Pancreas (tissue), 10 donors: ENCODE results near the gene AIFM1. TPM values are rescaled to one million over a fixed set of nuclear protein-coding genes. Genes with fewer than 3 reads are reported as not detected.
A peak's percentile ranks its signal among the peaks of the same experiment; 100 is the strongest.
"Not testable (repeated sequence)": the region's sequence is repeated elsewhere in the genome, so short reads cannot be mapped to it uniquely, and the experiment has no call there.

Experiments
- ATAC-seq, 4 donors: fragments of 200-7000 bp; cut with Tn5 transposase; one replicate each; pipeline versions ENCODE4 v1.8.0 to v1.9.1; 2020; ENCODE audit warnings: mild to moderate bottlenecking in 4 of 4, moderate library complexity in 4 of 4
- DNase-seq, 6 donors: peaks; one replicate each; pipeline ENCODE4 v3.0.0-alpha.2; 2020
- FAIRE-seq: peaks from 2 replicates; lab custom pipeline; 2012; peaks lifted over from hg19 to GRCh38; lab: Jason Lieb, UNC
- H3K27ac ChIP-seq, 4 donors: fragments of 200-600 bp; sonication (generic); 1 replicate in 3 of 4; 2 replicates in 1 of 4; pipeline versions ENCODE4 v1.5.0 to v1.8.0; 2020
- H3K27me3 ChIP-seq, 4 donors: fragments of 200-600 bp; one replicate each; pipeline ENCODE4 v1.8.0; 2021
- H3K36me3 ChIP-seq, 3 donors: fragments of 200-600 bp; sonication (generic) in 1 of 3; one replicate each; pipeline versions ENCODE4 v1.5.0 to v1.8.0; 2020 to 2021
- H3K4me1 ChIP-seq, 3 donors: fragments of 200-600 bp; one replicate each; pipeline ENCODE4 v1.8.0; 2021
- H3K4me3 ChIP-seq, 4 donors: fragments of 200-600 bp; sonication (generic) in 2 of 4; one replicate each; pipeline versions ENCODE4 v1.5.0 to v1.8.0; 2020 to 2021
- H3K9me3 ChIP-seq, 4 donors: fragments of 200-600 bp; one replicate each; pipeline ENCODE4 v1.8.0; 2021
- WGBS, 2 donors: extraction: QIAGEN DNeasy Blood & Tissue Kit; methylation state at CpG; one replicate each; pipeline ENCODE4 v1.1.7; 2013; 5-methylcytosine and 5-hydroxymethylcytosine counted together
- intact Hi-C, 3 donors: fragments of 100-400 bp; cut with DNase I; formaldehyde crosslinking; loops; one replicate each; pipeline versions ENCODE4 v1.11.1 to v1.14.2; 2022
- polyA plus RNA-seq, 2 donors: library from polyadenylated mRNA; stranded (reverse); fragments of 200-250 nt; gene quantifications; one replicate each; pipeline ENCODE4 v1.2.3, GENCODE V29; 2013
- total RNA-seq, 6 donors: library from RNA; stranded (reverse); fragmentation: NEBNext Ultra II Directional in 4 of 6; extraction: Animal tissue kit (Norgen Biotek cat#: 25700) in 4 of 6; gene quantifications; one replicate each; pipeline versions ENCODE4 v1.2.1 to v1.2.4, GENCODE V29; 2021 to 2023
- TF ChIP-seq, protein P1 (sequence below), 4 donors: fragments of 200-600 bp; sonication (generic) in 3 of 4; IDR thresholded peaks; one replicate each; pipeline versions ENCODE4 v1.5.0 to v1.8.0; 2021; ENCODE audit warnings: antibody characterized with exemption in 4 of 4
- donor health status: healthy with polysubstance abuse.
- donor health status: DM: no; HTN: no; CAD: no; lungs with moderate emphysema.
- donor health status: DM: no; HTN: no; CAD: no.
- donor health status: control.
- donor health status: control.
- donor health status: Bipolar disorder and iron deficiency.
- donor health status: DM: yes; HTN: yes; CAD: no.
- donor health status: DM: no; HTN: no; CAD: no.
- donor health status: DM: no; HTN: no; CAD: no.
- donor health status: DM: yes; HTN: yes; CAD: no.

The AIFM1 gene
- total and polyA plus RNA-seq, 8 donors = 12.1 to 19.7 (median 15.3) TPM

DNA sequence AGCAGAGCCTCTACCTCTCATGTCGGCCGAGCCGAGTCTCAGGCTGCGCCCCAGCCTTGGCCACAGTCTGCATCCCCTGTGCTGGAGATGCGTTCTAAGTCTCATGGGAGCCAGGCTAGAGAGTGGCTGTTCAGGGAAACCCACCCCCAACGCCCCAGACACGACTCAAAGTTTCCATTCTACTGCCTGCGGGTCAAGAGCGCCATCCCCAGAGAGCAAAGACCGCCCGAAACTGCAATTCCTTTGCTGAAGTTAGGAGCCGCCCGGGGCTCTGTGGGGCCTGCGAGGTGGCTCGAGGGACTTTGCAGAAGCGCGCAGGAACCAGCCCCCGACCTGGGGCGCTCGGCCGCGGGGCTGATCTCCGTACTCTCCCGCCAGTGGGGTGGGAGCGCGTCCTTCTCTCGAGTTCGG is 45.3 kb downstream of the AIFM1 start:
- H3K27ac ChIP-seq = no peak overlapping the region
- peak in 3 of 4 donors; percentile 2 to 18 (median 7) for ATAC-seq
- no peaks in the 10 kb centered on the region for H3K9me3 ChIP-seq
- H3K4me1 ChIP-seq = no peaks in the 10 kb centered on the region
- intact Hi-C loops = no loop called here
- no peak for FAIRE-seq
- no peaks in the 10 kb centered on the region for H3K27me3 ChIP-seq
- peak overlapping the region in 2 of 4 donors; percentile 27 to 39 for H3K4me3 ChIP-seq
- no peak for DNase-seq
- no peaks in the 10 kb centered on the region for H3K36me3 ChIP-seq
- 31 to 35% methylated on average over 28 of the region's 28 CpGs for WGBS, 2 donors
- TF ChIP-seq, protein P1, sequence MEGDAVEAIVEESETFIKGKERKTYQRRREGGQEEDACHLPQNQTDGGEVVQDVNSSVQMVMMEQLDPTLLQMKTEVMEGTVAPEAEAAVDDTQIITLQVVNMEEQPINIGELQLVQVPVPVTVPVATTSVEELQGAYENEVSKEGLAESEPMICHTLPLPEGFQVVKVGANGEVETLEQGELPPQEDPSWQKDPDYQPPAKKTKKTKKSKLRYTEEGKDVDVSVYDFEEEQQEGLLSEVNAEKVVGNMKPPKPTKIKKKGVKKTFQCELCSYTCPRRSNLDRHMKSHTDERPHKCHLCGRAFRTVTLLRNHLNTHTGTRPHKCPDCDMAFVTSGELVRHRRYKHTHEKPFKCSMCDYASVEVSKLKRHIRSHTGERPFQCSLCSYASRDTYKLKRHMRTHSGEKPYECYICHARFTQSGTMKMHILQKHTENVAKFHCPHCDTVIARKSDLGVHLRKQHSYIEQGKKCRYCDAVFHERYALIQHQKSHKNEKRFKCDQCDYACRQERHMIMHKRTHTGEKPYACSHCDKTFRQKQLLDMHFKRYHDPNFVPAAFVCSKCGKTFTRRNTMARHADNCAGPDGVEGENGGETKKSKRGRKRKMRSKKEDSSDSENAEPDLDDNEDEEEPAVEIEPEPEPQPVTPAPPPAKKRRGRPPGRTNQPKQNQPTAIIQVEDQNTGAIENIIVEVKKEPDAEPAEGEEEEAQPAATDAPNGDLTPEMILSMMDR (IDR thresholded peaks at IDR 0.05) = no peak

DNA sequence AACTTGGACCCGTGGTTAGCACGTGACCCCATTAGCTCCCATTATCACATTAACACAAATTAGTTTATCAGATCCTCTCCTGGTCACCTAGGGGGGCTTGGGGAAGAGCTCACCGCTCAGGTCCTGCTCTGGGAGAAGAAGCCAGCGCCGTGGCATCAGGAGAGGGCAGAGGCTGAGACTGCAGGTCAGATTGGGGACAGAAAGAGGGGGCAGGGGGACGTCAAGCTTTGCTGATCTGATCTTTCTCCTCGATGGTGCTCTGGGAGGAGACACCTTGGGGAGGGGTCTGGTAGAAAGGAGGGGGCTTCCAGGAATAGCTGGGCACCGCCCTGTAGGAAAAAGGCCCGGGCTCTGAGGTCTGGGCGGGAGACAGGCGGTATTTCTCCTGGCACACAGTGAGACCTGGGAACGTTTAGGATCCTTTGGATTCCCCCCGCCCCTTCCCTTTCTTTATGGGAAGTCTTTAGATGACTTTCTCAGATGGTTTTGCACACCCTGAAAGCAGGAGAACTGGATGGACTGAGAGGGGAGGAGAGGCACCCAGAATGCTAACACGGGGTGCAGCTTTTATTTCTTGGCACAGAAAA is 46.2 kb downstream of the AIFM1 start:
- H3K4me3 ChIP-seq = no peak overlapping the region
- no peaks in the 10 kb centered on the region for H3K27me3 ChIP-seq
- intact Hi-C loops = no loop called here
- H3K36me3 ChIP-seq = no peaks in the 10 kb centered on the region
- DNase-seq (no peak), FAIRE-seq (no peak), ATAC-seq (no peak)
- no peaks in the 10 kb centered on the region for H3K4me1 ChIP-seq
- no peak overlapping the region for H3K27ac ChIP-seq
- TF ChIP-seq, protein P1 (IDR thresholded peaks at IDR 0.05) = no peak
- H3K9me3 ChIP-seq = no peaks in the 10 kb centered on the region
- 54 to 58% methylated on average over 14 of the region's 14 CpGs for WGBS, 2 donors

DNA sequence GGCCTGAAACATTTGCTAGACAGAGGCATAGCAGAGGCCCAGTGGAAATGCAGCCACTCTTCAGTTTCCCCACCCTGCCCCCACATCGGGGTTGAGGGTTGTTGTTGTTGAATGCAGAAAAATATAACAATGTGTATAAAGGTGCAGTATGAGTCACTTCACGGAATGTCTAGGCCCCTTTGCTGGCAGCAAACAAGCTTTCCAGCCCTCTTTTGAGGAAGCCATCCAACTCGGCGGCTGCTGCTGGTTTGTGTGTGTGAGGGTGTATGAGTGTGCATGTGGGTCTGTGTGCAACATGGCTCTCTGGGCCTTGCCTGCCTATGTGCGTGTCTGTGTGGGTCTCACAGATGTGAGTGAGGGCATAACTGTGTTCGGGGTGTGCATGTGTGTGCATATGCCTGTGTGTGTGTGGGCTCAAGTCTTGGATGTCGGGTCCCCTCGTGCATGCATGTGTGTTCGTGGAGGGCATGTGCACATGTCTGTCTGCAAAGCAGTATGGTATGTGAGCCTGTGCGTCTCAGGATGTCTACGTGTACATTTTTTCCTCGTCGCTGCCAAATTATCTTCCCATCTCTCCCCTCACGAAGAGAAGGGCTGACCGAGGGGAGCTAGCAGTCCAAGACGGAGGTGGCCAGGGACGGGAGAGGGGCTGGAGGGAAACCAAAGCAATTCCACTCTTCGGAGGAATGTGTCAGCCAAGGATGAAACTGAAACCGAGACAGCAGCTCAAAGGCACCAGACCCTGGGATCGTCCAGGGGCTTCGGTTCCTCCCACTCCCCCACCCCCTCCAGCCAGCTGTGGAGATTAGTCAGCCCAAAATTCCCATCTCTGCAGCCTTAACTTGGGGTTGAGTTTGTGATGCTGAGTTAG is 47.0 kb downstream of the AIFM1 start:
- H3K4me3 ChIP-seq = no peak overlapping the region
- no peaks in the 10 kb centered on the region for H3K9me3 ChIP-seq
- H3K27ac ChIP-seq = no peak overlapping the region
- TF ChIP-seq, protein P1 (IDR thresholded peaks at IDR 0.05) = no peak
- no peak for ATAC-seq
- WGBS, 2 donors = 62 to 70% methylated on average over 21 of the region's 21 CpGs
- no peaks in the 10 kb centered on the region for H3K36me3 ChIP-seq
- no peaks in the 10 kb centered on the region for H3K27me3 ChIP-seq
- no peaks in the 10 kb centered on the region for H3K4me1 ChIP-seq
- no peak for DNase-seq
- FAIRE-seq = no peak
- intact Hi-C loops = no loop called here

GRCh38 chrX:130117166-130117565 is 48.5 kb downstream of the AIFM1 start:
- WGBS, 2 donors = 62 to 83% methylated on average over 7 of the region's 7 CpGs
- FAIRE-seq (no peak), ATAC-seq (no peak), DNase-seq (no peak)
- H3K9me3 ChIP-seq = no peaks in the 10 kb centered on the region
- TF ChIP-seq, protein P1 (IDR thresholded peaks at IDR 0.05) = no peak
- no peak overlapping the region for H3K27ac ChIP-seq
- H3K4me3 ChIP-seq = no peak overlapping the region
- H3K36me3 ChIP-seq = no peaks in the 10 kb centered on the region
- intact Hi-C loops = no loop called here
- no peaks in the 10 kb centered on the region for H3K4me1 ChIP-seq
- no peaks in the 10 kb centered on the region for H3K27me3 ChIP-seq

DNA sequence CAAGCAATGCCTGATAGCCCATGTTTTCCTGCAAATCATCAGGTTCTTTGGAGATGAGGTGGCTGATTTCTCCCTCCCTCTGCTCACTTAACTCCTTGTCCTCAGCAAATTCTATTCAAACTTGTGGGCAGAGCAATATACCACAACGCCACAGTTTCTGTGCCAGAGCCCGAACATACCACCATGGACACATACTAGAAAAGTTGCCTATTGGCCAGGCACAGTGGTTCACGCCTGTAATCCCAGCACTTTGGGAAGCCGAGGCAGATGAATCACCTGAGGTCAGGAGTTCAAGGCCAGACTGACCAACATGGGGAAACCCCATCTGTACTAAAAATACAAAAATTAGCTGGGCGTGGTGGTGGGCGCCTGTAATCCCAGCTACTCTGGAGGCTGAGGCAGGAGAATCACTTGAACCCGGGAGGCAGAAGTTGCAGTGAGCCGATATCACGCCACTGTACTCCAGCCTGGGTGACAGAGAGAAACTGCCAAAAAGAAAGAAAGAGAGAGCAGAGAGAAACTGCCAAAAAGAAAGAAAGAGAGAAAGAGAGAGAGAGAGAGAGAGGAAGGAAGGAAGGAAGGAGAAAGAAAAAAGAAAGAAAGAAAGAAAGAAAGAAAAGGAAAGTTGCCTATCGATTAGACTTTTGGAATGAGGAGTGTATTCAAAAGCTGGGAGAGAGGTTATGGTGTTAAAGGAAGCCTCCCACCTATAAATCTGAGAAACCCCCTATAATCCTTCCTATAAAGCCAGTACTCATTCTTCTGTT is 50.3 kb downstream of the AIFM1 start:
- H3K4me3 ChIP-seq, DNase-seq, ATAC-seq, intact Hi-C loops, H3K36me3 ChIP-seq, H3K4me1 ChIP-seq, H3K27ac ChIP-seq, H3K9me3 ChIP-seq, FAIRE-seq, H3K27me3 ChIP-seq: not testable (repeated sequence)
- WGBS, 2 donors = 79 to 81% methylated on average over 10 of the region's 10 CpGs
